ENCODE measurements around the gene EFCAB12.

EFCAB12 gene

GRCh38 chr3:129428376-129429079 is at the start of gene EFCAB12:
EFCAB12 (minus strand) TSS chr3:129428636; CDS start chr3:129428488, 148 bp downstream.
- DNase-seq, result peak; percentile 95 to 99 (median 99)

GRCh38 chr3:129476586-129476985 is 48.1 kb upstream of the EFCAB12 start:
- DNase-seq, result no peak

GRCh38 chr3:129475863-129476262 is 47.4 kb upstream of the EFCAB12 start:
- DNase-seq, result no peak

DNA sequence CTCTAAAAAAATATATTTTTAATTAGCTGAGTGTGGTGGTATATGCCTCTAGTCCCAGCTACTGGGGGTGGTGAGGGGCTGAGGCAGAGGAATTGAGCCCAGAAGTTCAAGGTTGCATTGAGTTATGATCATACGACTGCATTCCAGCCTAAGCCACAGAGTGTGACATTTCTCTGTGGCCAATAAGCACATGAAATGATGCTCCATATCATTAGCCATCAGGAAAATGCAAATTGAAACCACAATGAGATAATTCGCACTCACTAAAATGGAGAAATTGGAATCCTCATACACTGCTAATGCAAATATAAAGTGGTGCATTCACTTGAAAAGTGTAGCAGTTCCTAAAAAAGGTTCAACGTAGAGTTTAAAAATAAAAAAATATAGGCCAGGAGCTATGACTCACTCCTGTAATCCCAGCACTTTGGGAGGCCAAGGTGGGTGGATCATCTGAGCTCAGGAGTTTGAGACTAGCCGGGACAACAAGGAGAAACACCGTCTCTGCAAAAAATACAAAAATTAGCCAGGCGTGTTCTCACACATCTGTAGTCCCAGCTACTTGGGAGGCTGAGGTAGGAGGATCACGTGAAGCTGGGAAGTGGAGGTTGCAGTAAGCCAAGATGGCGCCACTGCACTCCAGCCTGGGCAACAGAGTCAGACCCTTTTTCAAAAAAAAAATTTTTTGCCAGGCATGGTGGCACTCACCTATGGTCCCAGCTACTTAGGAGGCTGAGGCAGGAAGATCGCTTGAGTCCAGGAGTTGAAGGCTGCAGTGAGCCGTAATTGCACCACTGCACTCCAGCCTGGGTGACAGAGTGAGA is 46.8 kb upstream of the EFCAB12 start:
- no peak for DNase-seq

DNA sequence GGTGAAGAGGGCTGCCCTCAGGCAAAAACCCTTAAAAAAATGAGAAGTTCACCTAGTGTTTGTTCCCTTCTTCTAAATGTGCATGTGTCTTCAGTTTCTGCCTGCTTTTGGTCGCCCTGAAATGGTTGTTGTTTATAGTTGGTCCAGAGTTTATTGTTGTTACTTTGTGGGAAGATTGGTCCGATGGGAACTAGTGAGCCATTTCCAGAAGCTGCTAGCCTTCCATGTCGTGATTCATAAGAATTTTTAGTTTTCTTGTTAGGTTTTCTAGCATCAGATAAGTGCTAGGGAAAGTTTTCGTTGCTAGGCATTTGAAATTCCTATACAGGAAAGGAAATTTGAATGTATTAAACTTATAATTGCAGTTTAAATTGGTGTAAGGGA is 45.3 kb upstream of the EFCAB12 start:
- no peak for DNase-seq

- no peak for DNase-seq
These were observed 44.8 kb upstream of the EFCAB12 start for GRCh38 chr3:129473067-129473768.

DNA sequence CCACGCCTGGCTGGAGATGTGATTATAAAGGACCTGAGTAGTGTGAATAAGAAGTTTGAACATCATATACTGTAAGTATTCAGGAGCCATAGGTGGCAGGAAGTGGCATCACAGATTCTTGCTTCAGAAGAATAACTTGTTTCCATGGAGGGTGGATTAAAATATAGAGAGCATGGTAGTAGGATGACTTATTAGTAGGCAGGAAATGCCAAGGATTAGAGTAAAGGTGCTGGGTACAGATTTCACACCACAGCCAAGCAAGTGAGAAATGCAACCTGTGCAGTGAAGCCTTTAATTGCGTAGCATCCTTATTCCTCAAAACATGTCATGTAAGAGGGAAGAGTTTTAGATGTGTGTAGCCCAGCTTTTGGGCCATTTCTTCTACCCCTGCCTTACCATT is 42.4 kb upstream of the EFCAB12 start:
- no peak for DNase-seq

DNA sequence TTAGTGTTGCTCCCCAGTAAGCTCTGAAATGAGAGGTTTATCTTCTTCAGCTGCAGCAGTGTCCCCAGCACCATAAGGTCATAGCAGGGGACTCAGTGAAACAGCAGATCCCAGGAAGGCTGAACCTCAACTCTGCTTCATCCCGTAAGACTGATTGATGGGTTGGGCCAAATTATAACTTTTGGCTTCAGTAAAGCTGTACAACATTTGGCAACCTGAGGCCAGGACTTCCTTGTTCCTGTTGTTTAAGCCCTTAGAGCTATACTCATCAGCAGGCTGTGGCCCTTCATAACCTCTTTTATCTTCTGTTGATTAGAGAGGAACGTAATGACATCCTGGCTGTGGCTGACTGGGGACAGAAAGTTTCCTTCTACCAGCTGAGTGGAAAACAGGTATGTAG is 40.6 kb upstream of the EFCAB12 start:
- no peak for DNase-seq

- no peak for DNase-seq
These were observed 39.5 kb upstream of the EFCAB12 start for GRCh38 chr3:129467932-129468331.

- DNase-seq, result no peak
These were observed 35.3 kb upstream of the EFCAB12 start for GRCh38 chr3:129463716-129464115.

GRCh38 chr3:129463094-129463493 is 34.7 kb upstream of the EFCAB12 start:
- DNase-seq, result no peak

DNA sequence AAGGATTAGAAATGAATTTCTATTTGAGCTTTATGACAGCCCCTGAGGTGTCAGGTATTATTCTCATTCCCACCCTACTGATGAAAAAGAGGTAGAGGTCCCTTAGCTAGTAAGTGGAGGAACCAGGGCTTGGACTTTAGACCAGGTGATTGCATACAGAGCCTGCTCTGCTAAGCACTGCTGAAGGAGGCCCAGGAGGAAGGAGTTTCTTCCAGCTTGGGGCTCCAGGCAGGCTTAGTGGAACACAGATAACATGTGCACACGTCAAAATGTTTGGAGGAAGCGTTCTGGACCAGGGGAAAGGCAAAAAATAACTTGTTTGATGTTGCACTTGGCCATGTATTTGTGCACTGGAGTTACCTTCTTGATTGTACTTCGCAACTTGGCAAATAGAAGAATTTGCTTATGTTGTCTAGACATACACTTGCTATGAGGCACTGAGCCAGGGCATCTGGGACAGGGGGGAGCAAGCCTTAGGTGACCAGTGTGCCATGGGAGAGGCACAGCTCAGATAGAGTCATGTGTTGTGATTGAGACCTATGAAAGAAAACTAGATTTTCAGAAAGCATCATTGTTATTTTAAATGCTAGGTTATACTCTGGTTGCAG is 34.0 kb upstream of the EFCAB12 start:
- no peak for DNase-seq

- no peak for DNase-seq
These were observed 33.2 kb upstream of the EFCAB12 start for GRCh38 chr3:129461461-129462146.

DNA sequence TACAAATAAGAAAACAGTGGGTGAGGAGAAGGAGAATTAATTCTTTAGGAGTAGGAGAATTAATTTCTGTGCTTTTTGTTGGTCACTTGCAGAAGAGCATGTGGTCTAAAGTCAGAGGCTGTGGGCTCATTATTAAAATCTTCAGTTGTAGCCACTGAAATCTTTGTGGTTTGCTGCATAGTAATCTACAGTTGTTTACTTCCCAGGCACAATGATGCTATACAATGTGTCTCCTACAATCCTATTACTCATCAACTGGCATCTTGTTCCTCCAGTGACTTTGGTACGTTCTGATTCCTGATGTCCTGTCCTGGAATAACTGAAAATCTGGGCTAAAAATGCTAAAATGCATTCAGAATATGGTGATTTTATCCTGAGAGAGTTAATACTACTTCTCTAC is 32.6 kb upstream of the EFCAB12 start:
- no peak for DNase-seq

- no peak for DNase-seq
These were observed 32.1 kb upstream of the EFCAB12 start for GRCh38 chr3:129460572-129460971.

DNA sequence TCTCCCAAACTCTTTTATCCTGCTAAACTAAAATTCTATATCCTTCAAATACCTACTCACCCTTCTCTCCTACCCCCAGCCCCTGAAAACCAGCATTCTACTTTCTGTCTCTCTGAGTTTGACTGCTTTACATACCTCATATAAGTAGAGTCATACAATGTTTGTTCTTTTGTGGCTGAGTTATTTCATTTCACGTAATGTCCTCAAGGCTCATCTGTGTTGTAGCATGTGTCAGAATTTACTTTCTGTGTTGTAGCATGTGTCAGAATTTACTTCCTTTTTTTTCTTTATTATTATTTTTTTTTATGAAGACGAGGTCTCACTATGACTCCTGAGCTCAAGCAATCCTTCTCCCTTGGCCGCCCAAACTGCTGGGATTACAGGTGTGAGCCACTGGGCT is 31.7 kb upstream of the EFCAB12 start:
- no peak for DNase-seq

DNA sequence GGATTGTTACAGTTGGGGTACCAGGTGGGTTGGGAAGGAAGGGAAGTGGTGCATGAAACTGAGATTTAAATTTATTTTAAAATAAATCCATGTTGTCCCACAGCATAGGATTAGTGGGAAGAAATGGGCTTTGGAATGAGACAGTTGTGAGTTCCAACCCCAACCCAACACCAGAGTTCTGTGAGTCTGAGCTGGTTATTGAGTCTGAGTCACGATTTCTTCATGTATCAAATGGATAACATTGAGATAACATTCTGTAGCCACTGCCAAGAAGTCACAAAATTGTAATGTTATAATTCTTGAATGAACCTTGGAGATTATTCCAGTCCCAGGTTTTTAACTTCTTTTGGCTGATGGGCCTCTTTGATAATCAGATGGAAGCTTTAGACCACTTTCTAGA is 25.3 kb upstream of the EFCAB12 start:
- no peak for DNase-seq

DNA sequence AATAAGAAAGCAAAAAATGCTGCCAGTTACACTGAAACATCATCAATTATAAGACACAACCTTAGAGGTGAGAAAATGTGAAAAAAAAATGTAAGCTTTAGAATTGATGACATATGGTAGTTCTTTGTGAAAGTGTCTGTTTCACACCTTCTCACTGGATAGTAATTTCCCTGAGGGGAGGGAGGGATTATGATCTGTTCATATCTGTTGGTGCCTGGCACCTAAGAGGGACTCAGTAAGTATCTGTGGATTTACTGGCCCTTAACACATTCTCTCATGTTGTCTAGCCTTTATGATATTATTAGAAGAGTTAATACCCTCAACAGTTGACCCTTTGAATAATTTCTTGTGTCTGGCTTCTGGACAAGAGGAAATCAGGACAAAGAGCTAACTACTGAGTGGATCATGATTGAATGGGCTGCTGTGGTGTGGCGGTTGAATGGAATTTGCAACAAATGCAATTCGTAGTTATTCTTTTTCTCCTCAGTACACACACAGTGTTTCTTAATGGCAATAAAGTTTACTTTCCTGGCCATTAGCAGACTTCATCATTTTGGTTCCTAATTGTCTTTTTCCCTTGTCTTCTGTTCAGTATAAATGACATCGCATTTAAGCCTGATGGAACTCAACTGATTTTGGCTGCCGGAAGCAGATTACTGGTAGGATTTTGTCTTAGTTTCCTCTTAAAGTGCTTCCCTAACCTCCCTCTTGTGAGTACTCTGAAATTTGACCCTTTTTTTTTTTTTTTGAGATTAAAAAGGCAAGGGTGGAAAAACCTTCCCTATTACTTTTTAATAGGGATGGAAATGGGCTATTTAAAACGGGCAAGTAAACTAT is 21.1 kb upstream of the EFCAB12 start:
- no peak for DNase-seq

DNA sequence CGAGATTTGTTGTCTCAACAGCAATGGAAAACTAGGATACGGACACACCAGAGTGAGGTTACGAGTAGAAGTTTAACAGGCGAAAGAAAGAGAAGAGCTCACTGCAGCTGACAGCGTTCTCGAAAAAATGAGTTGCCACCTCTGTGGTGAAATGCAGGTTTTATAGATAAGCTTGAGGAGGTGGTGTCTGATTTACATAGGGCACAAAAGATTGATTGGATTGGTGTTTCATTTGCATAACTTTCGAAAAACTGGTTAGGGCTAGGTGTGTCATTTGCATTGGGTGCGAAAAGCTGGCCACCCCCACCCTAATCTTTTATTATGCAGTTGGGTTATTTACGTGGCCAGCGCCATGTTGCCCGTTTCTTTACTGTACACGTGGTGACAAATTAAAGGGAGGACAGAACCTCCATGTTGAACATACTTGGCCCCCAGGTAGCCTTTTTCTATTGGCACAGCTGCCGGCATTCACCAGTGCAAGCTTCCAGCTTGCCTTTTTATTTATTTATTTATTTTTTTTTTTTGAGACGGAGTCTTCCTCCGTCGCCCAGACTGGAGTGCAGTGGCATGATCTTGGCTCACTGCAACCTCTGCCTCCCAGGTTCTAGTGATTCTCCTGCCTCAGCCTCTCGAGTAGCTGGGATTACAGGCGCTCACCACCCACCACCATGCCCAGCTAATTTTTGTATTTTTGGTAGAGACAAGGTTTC is 19.9 kb upstream of the EFCAB12 start:
- DNase-seq, result no peak

DNA sequence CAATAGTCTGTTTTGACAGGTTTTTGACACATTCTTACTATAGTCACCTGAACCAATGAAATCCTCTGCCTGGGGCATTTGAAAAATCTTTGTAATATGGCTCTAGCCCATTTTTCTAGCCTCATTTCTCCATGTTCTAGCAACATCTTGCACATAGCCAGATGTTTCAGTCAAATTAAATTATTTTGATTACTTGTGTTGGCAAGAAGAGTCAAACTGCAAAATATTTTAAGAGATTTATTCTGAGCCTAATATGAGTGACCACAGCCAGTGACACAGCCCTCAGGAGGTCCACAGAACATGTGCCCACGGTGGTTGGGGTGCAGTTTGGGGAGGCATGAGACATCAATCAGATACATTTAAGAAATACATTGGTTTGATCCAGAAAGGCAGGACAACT is 18.5 kb upstream of the EFCAB12 start:
- DNase-seq, result no peak

DNA sequence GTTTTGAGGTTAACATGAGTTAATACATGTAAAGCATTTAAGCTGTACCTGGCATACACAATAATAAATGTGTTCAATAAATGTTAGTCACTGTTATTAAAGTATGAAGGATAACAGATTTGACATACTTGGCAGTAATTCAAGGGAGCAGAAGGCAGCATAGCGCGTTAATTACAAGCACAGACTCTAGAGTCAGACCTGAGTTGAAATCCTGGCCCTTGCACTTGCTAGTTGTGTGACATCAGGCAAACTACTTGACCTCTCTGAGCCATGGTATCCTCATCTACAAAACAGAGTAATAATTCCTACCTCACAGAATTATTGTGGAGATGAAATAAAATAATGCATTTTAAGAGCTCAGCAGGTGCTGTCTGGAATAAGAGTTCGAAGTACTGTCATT is 17.0 kb upstream of the EFCAB12 start:
- DNase-seq, result no peak
